CD4-positive, alpha-beta T cell treated with Interleukin-6 for 4 hours (primary cell): ENCODE data around the gene OFD1.

ENCODE experiments used
- DNase-seq: peaks from one replicate; pipeline ENCODE4 v3.0.0-alpha.2; 2020; ENCODE audit warnings: mixed read lengths

Gene OFD1

DNA sequence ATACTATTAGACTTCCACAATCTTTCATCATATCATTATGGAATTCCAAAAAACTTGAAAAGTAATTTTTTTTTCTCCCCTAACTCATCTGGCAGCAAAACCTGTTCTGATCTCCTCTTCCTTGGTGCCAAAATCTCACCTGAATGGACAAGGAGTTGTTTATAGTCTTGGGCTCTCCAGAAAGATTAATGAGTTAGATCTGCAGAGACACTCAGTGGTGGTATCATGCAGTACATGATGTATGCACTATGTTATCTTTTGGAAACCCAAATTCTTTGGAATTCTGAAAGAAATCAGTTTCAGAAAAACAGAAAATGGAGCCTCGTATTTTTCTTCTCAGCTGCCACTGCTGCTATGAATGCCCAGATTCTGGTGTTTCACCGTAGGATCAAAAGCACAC is 70.7 kb downstream of the OFD1 start:
- no peak for DNase-seq

DNA sequence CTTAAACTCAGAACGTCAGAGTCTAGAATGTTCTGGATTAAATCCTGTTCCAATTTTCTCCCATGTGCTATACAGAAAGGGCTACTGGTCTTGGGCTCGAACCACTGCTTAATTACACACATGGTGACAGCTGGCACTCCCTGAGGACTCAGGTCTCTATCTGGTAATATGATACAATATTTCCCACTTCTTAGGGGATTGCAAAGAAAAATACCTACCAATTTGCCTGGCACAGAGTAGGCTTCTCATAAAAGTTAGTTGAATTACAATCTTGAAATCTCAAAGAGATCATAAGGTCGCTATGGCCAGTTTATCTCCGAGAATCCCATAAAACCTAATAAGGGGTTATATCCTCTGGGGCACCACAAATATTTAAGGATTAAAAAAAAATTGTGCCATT is 73.7 kb downstream of the OFD1 start:
- no peak for DNase-seq

GRCh38 chrX:13808865-13809264 is 74.3 kb downstream of the OFD1 start:
- no peak for DNase-seq

DNA sequence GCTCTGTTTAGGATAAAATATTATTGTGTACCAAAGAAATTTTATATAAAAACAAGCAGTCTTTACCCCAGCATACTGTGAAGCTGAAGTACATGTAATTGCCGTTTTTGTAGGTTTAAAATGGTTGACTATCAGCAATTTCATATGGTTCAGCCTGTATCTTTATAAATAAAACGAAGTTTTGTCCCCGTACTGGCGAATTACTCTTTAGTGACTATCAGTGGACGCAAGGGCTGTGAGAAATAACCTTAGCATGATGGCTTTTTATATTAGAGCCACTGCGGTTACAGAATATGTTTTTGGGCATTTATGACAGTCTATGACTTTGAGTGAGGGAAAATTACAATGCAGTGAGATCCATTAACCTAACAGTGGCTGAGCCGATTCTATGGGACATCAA is 81.1 kb downstream of the OFD1 start:
- DNase-seq = no peak

DNA sequence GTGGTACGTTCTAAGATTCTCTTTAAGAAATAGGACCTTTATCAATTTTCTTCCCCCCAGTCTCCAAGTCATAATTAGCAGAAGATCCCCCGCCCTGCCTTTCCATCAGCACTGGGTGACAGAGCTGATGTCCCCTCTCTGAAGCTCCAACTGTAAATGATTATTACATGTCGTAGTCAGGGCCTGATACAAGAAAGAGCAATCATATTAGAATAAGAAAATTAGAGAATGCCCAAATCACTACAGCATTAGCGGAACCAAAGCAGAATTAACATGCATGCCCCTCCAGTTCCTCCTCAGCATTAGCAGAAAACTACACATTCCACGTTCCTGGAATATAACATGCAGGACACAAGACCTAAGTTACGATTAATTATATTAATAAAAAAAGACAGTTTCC is 81.6 kb downstream of the OFD1 start:
- no peak for DNase-seq

DNA sequence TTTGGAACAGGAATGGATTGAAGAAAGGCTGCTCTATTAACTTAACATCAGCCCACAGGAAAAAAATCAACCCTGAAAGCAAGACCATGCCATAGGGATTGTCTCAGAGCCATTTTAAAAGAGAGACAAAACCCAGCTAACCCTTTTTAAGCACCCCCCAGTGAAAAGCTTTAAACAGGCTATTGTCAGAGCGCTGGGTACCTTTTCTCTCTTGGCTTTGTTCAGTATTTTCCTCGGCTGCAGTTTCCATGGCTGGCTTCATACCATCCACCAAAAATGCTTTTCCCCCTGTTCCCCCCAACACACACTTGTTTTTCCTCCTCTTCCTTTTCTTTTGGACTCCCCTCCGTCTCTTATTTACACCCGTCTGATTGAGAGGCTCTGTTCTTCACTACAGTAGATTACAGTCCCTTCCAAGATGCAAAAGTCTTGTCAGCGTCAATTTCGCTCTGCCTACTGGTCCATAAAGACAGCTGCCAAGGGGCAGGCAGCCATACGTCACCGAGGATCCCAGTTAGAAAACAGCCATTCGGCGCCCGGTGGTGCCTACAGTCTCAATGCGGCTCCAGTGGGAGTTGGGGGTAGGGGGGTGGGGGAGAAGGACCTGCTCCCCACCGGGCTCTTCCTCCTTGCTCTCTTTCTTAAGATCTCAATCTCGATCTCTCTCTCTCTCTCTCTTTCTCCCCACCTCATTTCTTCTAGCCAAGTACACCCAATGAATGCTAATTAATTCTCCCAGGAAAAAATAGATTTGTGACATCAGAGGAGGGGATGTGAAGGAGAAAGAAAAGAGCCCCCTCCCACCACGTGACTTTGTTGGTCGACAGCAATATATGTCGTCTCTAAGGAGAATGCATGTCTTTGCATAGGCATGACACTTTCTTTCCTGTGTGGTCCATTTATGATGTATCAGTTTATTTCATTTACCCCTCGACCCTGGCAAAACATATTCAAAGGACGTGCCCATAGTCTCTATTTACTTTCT is 82.4 kb downstream of the OFD1 start, which contains the start of gene GPM6B:
TSS of gene GPM6B (minus strand) at position 451 of the 985 bp plus-strand sequence. CDS start at position 262, 189 bp downstream.
- no peak for DNase-seq
